B cell (primary cell): ENCODE data around the gene PDE3A.

Experiments used
- EZH2 ChIP-seq: IDR thresholded peaks from 2 replicates; pipeline ENCODE4 v1.6.1; 2012; ENCODE audit warnings: borderline replicate concordance, low read depth, mild to moderate bottlenecking, moderate library complexity, low read length; ENCODE audit not compliant: insufficient read depth, poor library complexity, severe bottlenecking
- TF ChIP-seq, protein P1 (sequence below): fragments of 200-600 bp; IDR thresholded peaks from one replicate; pipeline ENCODE4 v1.8.0; 2022; ENCODE audit warnings: antibody characterized with exemption, mild to moderate bottlenecking

DNA sequence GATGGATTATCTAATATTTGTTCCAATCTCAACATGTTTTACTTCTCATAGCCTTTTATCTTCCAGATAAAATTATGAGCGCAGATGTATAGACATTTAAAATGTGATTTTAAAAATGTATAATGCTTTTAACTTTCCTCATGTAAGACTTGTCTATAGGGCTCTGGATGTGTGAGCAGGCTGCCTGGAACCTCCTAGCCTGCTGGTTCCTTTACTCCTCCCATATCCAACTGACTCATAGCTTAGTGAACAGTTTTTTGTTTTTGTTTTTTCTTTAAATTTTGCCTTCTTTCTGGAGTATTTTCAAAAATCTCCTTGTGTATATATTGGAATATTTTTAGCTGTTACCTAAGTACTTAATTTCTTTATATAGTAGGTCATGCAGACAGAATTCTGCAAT lies 115.4 kb downstream of the PDE3A start:
- TF ChIP-seq, protein P1, sequence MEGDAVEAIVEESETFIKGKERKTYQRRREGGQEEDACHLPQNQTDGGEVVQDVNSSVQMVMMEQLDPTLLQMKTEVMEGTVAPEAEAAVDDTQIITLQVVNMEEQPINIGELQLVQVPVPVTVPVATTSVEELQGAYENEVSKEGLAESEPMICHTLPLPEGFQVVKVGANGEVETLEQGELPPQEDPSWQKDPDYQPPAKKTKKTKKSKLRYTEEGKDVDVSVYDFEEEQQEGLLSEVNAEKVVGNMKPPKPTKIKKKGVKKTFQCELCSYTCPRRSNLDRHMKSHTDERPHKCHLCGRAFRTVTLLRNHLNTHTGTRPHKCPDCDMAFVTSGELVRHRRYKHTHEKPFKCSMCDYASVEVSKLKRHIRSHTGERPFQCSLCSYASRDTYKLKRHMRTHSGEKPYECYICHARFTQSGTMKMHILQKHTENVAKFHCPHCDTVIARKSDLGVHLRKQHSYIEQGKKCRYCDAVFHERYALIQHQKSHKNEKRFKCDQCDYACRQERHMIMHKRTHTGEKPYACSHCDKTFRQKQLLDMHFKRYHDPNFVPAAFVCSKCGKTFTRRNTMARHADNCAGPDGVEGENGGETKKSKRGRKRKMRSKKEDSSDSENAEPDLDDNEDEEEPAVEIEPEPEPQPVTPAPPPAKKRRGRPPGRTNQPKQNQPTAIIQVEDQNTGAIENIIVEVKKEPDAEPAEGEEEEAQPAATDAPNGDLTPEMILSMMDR: no peak
- no peak for TF ChIP-seq EZH2
